Heart left ventricle (tissue), 16 donors: Measurements from ENCODE around the gene AKAP7. TPM values are rescaled to one million over a fixed set of nuclear protein-coding genes. Genes with fewer than 3 reads are reported as not detected.

ENCODE experiments used
- ATAC-seq, 4 donors: fragments of 200-7000 bp; cut with Tn5 transposase; one replicate each; pipeline ENCODE4 v1.9.1; 2020 to 2022; ENCODE audit warnings: moderate library complexity in 4 of 4, mild to moderate bottlenecking in 3 of 4, moderate number of reproducible peaks in 1 of 4
- DNase-seq, 5 donors: peaks; one replicate each; pipeline ENCODE4 v3.0.0-alpha.2; 2020
- H3K27ac ChIP-seq, 12 donors: fragments of 200-600 bp; sonication (generic) in 4 of 12; one replicate each; pipeline versions ENCODE4 v1.5.0 to v1.8.0; 2016 to 2022; ENCODE audit warnings: mild to moderate bottlenecking in 2 of 12
- H3K27me3 ChIP-seq, 9 donors: fragments of 200-600 bp; sonication (generic) in 2 of 9; one replicate each; pipeline versions ENCODE4 v1.5.1 to v1.8.0; 2016 to 2022; ENCODE audit warnings: mild to moderate bottlenecking in 3 of 9
- H3K36me3 ChIP-seq, 9 donors: fragments of 200-600 bp; sonication (generic) in 2 of 9; one replicate each; pipeline versions ENCODE4 v1.5.0 to v1.8.0; 2018 to 2022; ENCODE audit warnings: mild to moderate bottlenecking in 2 of 9
- H3K4me1 ChIP-seq, 12 donors: fragments of 200-600 bp; sonication (generic) in 4 of 12; one replicate each; pipeline versions ENCODE4 v1.5.0 to v1.8.0; 2016 to 2022; ENCODE audit warnings: mild to moderate bottlenecking in 3 of 12
- H3K4me3 ChIP-seq, 12 donors: fragments of 200-600 bp; sonication (generic) in 4 of 12; one replicate each; pipeline versions ENCODE4 v1.5.0 to v1.8.0; 2017 to 2022; ENCODE audit warnings: mild to moderate bottlenecking in 9 of 12, moderate library complexity in 4 of 12
- H3K9me3 ChIP-seq, 12 donors: fragments of 200-600 bp; sonication (generic) in 4 of 12; one replicate each; pipeline versions ENCODE4 v1.5.0 to v1.8.0; 2016 to 2022; ENCODE audit warnings: mild to moderate bottlenecking in 1 of 12
- POLR2A ChIP-seq, 2 donors: fragments of 450-650 bp; IDR thresholded peaks; one replicate each; pipeline ENCODE4 v1.6.1; 2017; ENCODE audit warnings: antibody characterized with exemption in 2 of 2, mild to moderate bottlenecking in 2 of 2, moderate library complexity in 2 of 2
- WGBS, 4 donors: extraction: QIAGEN DNeasy Blood & Tissue Kit in 2 of 4; methylation state at CpG; one replicate each; pipeline versions ENCODE4 v1.1.5 to v1.1.7; 2013 to 2018; 5-methylcytosine and 5-hydroxymethylcytosine counted together
- intact Hi-C, 10 donors: fragments of 100-400 bp; cut with DNase I; formaldehyde crosslinking; loops; one replicate each; pipeline versions ENCODE4 v1.11.1 to v1.14.2; 2022
- polyA plus RNA-seq, 2 donors: library from polyadenylated mRNA; stranded (reverse); fragments of 200-250 nt; gene quantifications; one replicate each; pipeline ENCODE4 v1.2.3, GENCODE V29; 2013
- total RNA-seq, 9 donors: library from RNA; depleted of rRNA in 2 of 9; stranded (reverse); fragments of >200 nt in 2 of 9; fragmentation: NEBNext Ultra II Directional in 3 of 9; extraction: Animal tissue kit (Norgen Biotek cat#: 25700) in 3 of 9; gene quantifications; one replicate each; pipeline versions ENCODE4 v1.1.0 to v1.2.4, GENCODE V29; 2016 to 2023
- TF ChIP-seq, protein P1 (sequence below), 12 donors: fragments of 200-600 bp; sonication (generic) in 4 of 12; IDR thresholded peaks; one replicate each; pipeline versions ENCODE4 v1.5.0 to v1.8.0; 2018 to 2022; ENCODE audit warnings: antibody characterized with exemption in 12 of 12, mild to moderate bottlenecking in 5 of 12
- donor health status: ischemic (EF 13 %, LVEDD 7.1; RV severe dilation, severe dysfunction).
- donor health status: healthy with polysubstance abuse.
- donor health status: DM: no; HTN: yes; CAD: no.
- donor health status: DM: no; HTN: no; CAD: no.
- donor health status: ischemic (EF 25% LVEDD 6.9; RV normal size, moderate dysfunction).
- donor health status: ischemic (EF 25% LVEDD 5.7; RV mildly dilated, moderate dysfunction).
- donor health status: healthy.
- donor health status: DM: yes; HTN: yes; CAD: no.
- donor health status: ischemic (EF 35%, LVEDD 5.7; RV mildly dilated, moderate dysfunction).
- donor health status: nonischemic (EF 11% LVEDD 7.7; RV severe dilation, severe dysfunction).
- donor health status: DM: yes; HTN: yes; CAD: no.
- donor health status: PGD.
- donor health status: ischemic (EF 29% LVEDD 5.4; RV normal size, mild dysfunction).
- donor health status: nonischemic (EF 23%, LVEDD 6.1; RV moderate dilation, normal function).

The AKAP7 gene
- total and polyA plus RNA-seq, 11 donors = 2.3 to 13.5 (median 8.7) TPM

DNA sequence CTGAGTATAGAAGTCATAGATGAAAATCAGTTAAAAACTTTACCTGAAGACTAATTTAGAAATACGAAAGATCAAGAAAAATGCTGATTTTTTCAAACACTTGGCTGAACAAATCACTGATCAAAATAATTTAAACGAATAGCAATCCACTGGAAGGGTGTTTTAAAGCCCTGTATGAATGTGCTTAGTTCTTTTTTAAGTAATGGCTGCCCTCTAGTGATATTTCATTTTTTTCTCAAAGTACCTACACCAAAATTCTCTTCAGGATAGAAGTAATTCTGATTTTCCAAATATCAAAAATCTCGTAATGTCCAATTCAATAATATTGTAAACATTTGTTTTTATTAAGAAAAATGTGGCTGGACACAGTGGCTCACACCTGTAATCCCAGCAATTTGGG, 32.5 kb downstream of the AKAP7 start:
- Histone ChIP-seq H3K4me3 (no peak overlapping the region), H3K36me3 (peaks cover 0 to 25% (median 17%) of the 10 kb centered on the region in 9 donors), H3K27ac (no peak overlapping the region), H3K27me3 (no peaks in the 10 kb centered on the region), H3K9me3 (no peaks in the 10 kb centered on the region), H3K4me1 (no peaks in the 10 kb centered on the region)
- ATAC-seq (no peak), DNase-seq (no peak)
- 73 to 78% (median 75%) methylated on average over 3 of the region's 3 CpGs for WGBS, 4 donors
- intact Hi-C loops = no loop called here
- TF ChIP-seq, protein P1, sequence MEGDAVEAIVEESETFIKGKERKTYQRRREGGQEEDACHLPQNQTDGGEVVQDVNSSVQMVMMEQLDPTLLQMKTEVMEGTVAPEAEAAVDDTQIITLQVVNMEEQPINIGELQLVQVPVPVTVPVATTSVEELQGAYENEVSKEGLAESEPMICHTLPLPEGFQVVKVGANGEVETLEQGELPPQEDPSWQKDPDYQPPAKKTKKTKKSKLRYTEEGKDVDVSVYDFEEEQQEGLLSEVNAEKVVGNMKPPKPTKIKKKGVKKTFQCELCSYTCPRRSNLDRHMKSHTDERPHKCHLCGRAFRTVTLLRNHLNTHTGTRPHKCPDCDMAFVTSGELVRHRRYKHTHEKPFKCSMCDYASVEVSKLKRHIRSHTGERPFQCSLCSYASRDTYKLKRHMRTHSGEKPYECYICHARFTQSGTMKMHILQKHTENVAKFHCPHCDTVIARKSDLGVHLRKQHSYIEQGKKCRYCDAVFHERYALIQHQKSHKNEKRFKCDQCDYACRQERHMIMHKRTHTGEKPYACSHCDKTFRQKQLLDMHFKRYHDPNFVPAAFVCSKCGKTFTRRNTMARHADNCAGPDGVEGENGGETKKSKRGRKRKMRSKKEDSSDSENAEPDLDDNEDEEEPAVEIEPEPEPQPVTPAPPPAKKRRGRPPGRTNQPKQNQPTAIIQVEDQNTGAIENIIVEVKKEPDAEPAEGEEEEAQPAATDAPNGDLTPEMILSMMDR (IDR thresholded peaks at IDR 0.05) = peak in 4 of 12 donors; percentile 20 to 34 (median 26)
- no peak for TF ChIP-seq POLR2A (IDR thresholded peaks at IDR 0.05)

DNA sequence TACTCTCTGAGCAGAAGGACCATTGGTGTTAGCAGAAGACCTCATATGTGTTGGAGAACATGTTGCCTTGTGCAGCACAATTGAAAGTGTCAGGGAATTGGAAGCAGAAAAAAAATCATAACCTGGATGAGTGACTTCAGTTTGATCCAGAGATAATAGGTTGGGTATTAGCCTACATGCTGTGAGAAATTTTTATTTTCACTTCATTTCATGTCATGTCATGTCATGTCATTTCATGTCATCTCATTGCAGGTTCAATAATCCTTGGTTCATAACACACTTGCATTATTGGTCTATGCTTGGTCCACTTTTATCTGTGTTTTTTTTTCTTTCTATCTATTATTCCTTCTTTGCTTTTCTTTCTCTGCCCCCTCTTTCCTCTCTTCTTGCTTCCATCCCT, 34.3 kb downstream of the AKAP7 start:
- TF ChIP-seq POLR2A (IDR thresholded peaks at IDR 0.05) = no peak
- TF ChIP-seq, protein P1 (IDR thresholded peaks at IDR 0.05) = no peak
- Histone ChIP-seq H3K27me3 (no peaks in the 10 kb centered on the region), H3K4me1 (peaks cover 0 to 4% (median 0%) of the 10 kb centered on the region in 12 donors), H3K27ac (no peak overlapping the region), H3K4me3 (no peak overlapping the region), H3K9me3 (no peaks in the 10 kb centered on the region), H3K36me3 (peaks cover 0 to 25% (median 17%) of the 10 kb centered on the region in 9 donors)
- ATAC-seq (no peak), DNase-seq (no peak)
- intact Hi-C loops = no loop called here

DNA sequence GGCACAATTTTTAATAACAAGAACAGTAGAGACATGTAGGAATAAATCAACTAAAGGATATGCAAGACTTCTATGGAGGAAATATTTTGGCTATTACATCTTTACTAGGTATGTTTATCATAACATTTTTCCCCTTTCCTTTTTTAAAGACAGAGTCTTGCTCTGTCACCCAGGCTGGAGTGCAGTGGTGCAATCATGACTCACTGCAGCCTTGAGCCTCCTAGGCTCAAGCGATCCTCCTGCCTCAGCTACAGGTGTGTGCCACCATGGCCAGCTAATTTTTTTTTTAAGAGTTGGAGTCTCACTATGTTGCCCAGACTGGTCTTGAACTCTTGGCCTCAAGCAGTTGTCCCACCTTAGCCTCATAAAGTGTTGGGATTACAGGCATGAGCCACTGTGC, 37.0 kb downstream of the AKAP7 start:
- TF ChIP-seq, protein P1 (IDR thresholded peaks at IDR 0.05) = no peak
- no peak for TF ChIP-seq POLR2A (IDR thresholded peaks at IDR 0.05)
- intact Hi-C loops = no loop called here
- H3K27ac ChIP-seq = no peak overlapping the region
- H3K4me1 ChIP-seq = peaks cover 0 to 4% (median 0%) of the 10 kb centered on the region in 12 donors
- H3K4me3 ChIP-seq = no peak overlapping the region
- no peaks in the 10 kb centered on the region for H3K9me3 ChIP-seq
- no peaks in the 10 kb centered on the region for H3K27me3 ChIP-seq
- WGBS, 4 donors = 96 to 100% (median 100%) methylated on average over 1 of the region's 1 CpG
- peaks cover 0 to 13% (median 8%) of the 10 kb centered on the region in 9 donors for H3K36me3 ChIP-seq
- no peak for DNase-seq
- no peak for ATAC-seq

DNA sequence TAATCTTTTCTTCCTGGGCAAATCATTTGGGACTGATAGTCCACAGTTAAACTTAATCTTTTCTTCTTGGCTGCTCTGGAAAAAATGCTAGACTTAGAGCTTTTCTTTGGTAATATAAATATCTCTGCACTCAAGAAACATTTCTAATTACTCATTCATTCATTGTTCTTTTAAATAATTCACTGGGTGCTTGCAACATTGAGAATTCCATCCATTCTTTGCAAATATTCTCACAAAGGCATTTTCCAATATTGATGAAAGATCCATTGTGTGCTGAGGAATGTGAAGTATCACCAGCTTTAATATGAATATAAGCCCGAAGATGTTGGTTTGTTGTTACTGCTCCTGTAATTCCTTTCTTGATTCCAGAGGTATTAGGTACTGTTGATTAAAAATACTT, 38.4 kb downstream of the AKAP7 start:
- H3K36me3 ChIP-seq = peaks cover 0 to 17% (median 8%) of the 10 kb centered on the region in 9 donors
- DNase-seq (no peak), ATAC-seq (no peak)
- no peak overlapping the region for H3K27ac ChIP-seq
- H3K27me3 ChIP-seq = no peaks in the 10 kb centered on the region
- 62 to 78% (median 65%) methylated on average over 1 of the region's 1 CpG for WGBS, 4 donors
- intact Hi-C loops = no loop called here
- no peak for TF ChIP-seq POLR2A (IDR thresholded peaks at IDR 0.05)
- TF ChIP-seq, protein P1 (IDR thresholded peaks at IDR 0.05) = no peak
- H3K9me3 ChIP-seq = no peaks in the 10 kb centered on the region
- H3K4me3 ChIP-seq = no peak overlapping the region
- H3K4me1 ChIP-seq = peaks cover 0 to 5% (median 0%) of the 10 kb centered on the region in 12 donors
